ENCODE data around the gene RHOV. TPM values are rescaled to one million over a fixed set of nuclear protein-coding genes. Genes with fewer than 3 reads are reported as not detected.
A peak's percentile ranks its signal among the peaks of the same experiment; 100 is the strongest.

The RHOV gene
- total and polyA plus RNA-seq, 2 donors (not counting 1 experiment from before 2014, with no cell fraction given): not detected

DNA sequence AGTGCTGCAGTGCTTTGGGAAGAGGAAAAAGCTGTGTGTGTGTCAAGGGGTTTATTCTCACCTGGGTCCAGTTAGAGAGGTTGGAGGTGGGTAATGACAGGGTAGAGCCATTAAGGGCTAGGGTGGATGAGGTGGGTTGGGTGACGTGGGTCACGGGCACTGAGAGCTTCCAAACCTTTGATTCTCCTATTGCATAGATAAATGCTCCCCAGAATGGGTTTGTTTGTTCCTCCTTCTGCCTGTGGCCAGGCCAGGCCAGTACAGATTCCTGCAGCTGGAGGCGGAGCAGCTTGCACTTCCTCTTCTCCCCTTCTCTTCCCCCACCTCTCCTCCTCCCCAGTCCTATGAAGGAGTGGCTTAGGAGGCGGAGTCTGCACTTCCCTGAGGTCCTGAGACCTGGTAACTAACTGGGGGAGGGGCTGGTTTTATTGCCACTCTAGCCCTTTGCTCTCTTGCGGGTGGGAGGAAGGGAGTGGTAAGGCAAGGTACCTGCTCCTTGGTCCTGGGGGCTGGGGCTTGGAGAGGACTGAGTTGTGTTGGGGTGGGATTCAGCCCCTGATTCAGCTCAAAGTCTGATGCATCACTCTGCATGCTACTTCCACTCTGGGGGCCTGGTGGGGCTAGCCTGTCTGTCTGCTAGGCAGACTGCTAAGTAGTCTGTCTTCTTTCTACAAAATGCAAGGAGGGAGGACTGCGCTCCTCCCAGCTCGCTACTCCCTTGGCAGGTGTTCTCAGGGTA, 26.6 kb downstream of the RHOV start:
- Histone ChIP-seq H3K9ac (ENCODE audit: insufficient read depth, low read length) (no peak overlapping the region), H3K27me3 (ENCODE audit: control insufficient read depth, insufficient read depth, low read length) (peaks cover 34% of the 10 kb centered on the region), H3K9me3 (ENCODE audit: control insufficient read depth, insufficient read depth, low read depth, low read length) (no peaks in the 10 kb centered on the region), H3K27ac (ENCODE audit: insufficient read depth, low read length) (no peak overlapping the region), H3K4me3 (replicated peaks in 1 of 4; ENCODE audit: control extremely low read depth in 1 of 4, insufficient read depth in 1 of 4, low read depth in 3 of 4, low read length in 4 of 4) (no peak overlapping the region), H2AFZ (ENCODE audit: low read length) (no peak overlapping the region), H3K4me1 (ENCODE audit: control insufficient read depth, extremely low read depth, insufficient read depth, low read length) (no peaks in the 10 kb centered on the region), H3K36me3 (ENCODE audit: control insufficient read depth, insufficient read depth, low read length) (no peaks in the 10 kb centered on the region), H4K20me1 (ENCODE audit: control insufficient read depth, extremely low read depth, insufficient read depth, low read length) (no peaks in the 10 kb centered on the region), H3K4me2 (ENCODE audit: extremely low read depth, insufficient read depth, low read length) (no peak overlapping the region), H3K79me2 (ENCODE audit: control insufficient read depth, insufficient read depth, low read length) (no peaks in the 10 kb centered on the region)
- peak in 1 of 2 donors; percentile 36 for DNase-seq (ENCODE audit: low read depth in 2 of 2)
- TF ChIP-seq, protein P1, sequence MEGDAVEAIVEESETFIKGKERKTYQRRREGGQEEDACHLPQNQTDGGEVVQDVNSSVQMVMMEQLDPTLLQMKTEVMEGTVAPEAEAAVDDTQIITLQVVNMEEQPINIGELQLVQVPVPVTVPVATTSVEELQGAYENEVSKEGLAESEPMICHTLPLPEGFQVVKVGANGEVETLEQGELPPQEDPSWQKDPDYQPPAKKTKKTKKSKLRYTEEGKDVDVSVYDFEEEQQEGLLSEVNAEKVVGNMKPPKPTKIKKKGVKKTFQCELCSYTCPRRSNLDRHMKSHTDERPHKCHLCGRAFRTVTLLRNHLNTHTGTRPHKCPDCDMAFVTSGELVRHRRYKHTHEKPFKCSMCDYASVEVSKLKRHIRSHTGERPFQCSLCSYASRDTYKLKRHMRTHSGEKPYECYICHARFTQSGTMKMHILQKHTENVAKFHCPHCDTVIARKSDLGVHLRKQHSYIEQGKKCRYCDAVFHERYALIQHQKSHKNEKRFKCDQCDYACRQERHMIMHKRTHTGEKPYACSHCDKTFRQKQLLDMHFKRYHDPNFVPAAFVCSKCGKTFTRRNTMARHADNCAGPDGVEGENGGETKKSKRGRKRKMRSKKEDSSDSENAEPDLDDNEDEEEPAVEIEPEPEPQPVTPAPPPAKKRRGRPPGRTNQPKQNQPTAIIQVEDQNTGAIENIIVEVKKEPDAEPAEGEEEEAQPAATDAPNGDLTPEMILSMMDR (conservative IDR thresholded peaks at IDR 0.05 in 1 of 2, IDR thresholded peaks at IDR 0.05 in 1 of 2; ENCODE audit: low read depth in 1 of 2, low read length in 2 of 2): no peak
- TF ChIP-seq EZH2 (IDR thresholded peaks at IDR 0.05; ENCODE audit: low read length, missing control alignments): no peak

DNA sequence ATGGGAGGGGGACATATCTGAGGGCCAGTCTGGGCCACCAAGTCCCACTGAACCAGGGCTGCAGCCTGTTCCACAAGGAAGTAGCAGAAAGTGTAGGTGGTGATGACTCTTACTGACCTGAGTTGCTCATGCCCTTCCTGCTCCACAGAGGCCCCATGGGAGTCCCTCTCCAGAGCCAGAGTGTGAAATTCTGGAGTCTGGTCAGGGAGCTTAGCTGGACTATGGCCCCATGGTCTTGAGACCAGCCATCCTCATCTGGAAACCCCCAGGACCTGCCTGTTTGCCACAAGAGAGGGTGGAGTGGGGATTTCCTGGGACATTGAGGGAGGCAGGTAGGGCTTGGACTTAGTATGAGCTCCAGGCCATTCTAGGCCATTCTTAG, 27.2 kb downstream of the RHOV start:
- no peak overlapping the region for H3K9ac ChIP-seq (ENCODE audit: insufficient read depth, low read length)

DNA sequence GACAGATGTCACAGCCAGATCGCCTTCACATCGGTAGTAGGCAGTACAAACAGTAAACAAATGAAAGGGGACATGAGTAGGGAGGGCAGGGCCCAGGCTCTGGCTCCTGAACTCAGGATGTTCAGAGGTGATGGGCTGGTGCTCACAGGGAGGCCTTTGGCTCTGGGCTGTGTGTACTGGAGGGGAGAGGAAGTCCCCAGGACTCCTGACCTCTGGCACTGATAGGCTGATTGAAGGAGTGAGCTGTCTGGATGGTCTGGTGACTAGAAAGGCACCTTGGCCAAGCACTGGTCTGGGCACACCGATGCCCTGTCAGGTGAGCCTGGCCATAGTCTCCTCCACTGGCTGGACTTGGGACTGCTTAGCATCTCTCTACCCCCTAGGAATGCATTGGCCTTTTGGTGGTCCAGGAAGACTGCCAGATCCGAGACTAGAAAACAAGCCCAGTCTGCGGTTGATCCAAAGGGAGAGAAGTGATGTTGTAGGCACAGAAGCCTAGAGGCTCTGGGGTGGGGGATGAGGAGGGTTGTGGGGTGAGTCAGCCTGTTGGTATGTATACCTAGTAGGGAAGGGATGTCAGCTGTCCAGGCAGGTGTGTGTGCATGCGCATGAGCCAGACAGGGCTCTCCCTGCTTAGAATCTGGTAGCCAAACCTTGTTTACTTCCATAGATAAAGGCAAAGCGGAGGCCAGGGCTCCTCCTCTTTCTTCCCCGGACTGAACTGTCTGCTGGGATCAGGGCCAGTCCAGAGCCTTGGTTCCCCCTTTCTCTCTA, 28.3 kb downstream of the RHOV start:
- H3K27ac ChIP-seq (ENCODE audit: insufficient read depth, low read length): no peak overlapping the region
- no peak overlapping the region for H3K4me3 ChIP-seq (replicated peaks in 1 of 4; ENCODE audit: control extremely low read depth in 1 of 4, insufficient read depth in 1 of 4, low read depth in 3 of 4, low read length in 4 of 4)
- no peaks in the 10 kb centered on the region for H3K4me1 ChIP-seq (ENCODE audit: control insufficient read depth, extremely low read depth, insufficient read depth, low read length)
- H3K4me2 ChIP-seq (ENCODE audit: extremely low read depth, insufficient read depth, low read length): no peak overlapping the region
- no peaks in the 10 kb centered on the region for H3K36me3 ChIP-seq (ENCODE audit: control insufficient read depth, insufficient read depth, low read length)
- H3K27me3 ChIP-seq (ENCODE audit: control insufficient read depth, insufficient read depth, low read length): peaks cover 41% of the 10 kb centered on the region
- TF ChIP-seq, protein P1 (conservative IDR thresholded peaks at IDR 0.05 in 1 of 2, IDR thresholded peaks at IDR 0.05 in 1 of 2; ENCODE audit: low read depth in 1 of 2, low read length in 2 of 2): no peak
- no peak for TF ChIP-seq EZH2 (IDR thresholded peaks at IDR 0.05; ENCODE audit: low read length, missing control alignments)
- H2AFZ ChIP-seq (ENCODE audit: low read length): no peak overlapping the region
- no peaks in the 10 kb centered on the region for H3K9me3 ChIP-seq (ENCODE audit: control insufficient read depth, insufficient read depth, low read depth, low read length)
- H3K9ac ChIP-seq (ENCODE audit: insufficient read depth, low read length): no peak overlapping the region
- H3K79me2 ChIP-seq (ENCODE audit: control insufficient read depth, insufficient read depth, low read length): no peaks in the 10 kb centered on the region
- peak in 1 of 2 donors; percentile 30 for DNase-seq (ENCODE audit: low read depth in 2 of 2)
- H4K20me1 ChIP-seq (ENCODE audit: control insufficient read depth, extremely low read depth, insufficient read depth, low read length): no peaks in the 10 kb centered on the region

More for the DNA sequence above, 27.2 kb downstream of the RHOV start:
- DNase-seq (ENCODE audit: low read depth in 2 of 2): no peak
- H3K79me2 ChIP-seq (ENCODE audit: control insufficient read depth, insufficient read depth, low read length): no peaks in the 10 kb centered on the region
- H4K20me1 ChIP-seq (ENCODE audit: control insufficient read depth, extremely low read depth, insufficient read depth, low read length): no peaks in the 10 kb centered on the region
- TF ChIP-seq, protein P1 (conservative IDR thresholded peaks at IDR 0.05 in 1 of 2, IDR thresholded peaks at IDR 0.05 in 1 of 2; ENCODE audit: low read depth in 1 of 2, low read length in 2 of 2): no peak
- TF ChIP-seq EZH2 (IDR thresholded peaks at IDR 0.05; ENCODE audit: low read length, missing control alignments): no peak
- H3K9me3 ChIP-seq (ENCODE audit: control insufficient read depth, insufficient read depth, low read depth, low read length): no peaks in the 10 kb centered on the region
- peaks cover 38% of the 10 kb centered on the region for H3K27me3 ChIP-seq (ENCODE audit: control insufficient read depth, insufficient read depth, low read length)
- H3K4me1 ChIP-seq (ENCODE audit: control insufficient read depth, extremely low read depth, insufficient read depth, low read length): no peaks in the 10 kb centered on the region
- H3K4me3 ChIP-seq (replicated peaks in 1 of 4; ENCODE audit: control extremely low read depth in 1 of 4, insufficient read depth in 1 of 4, low read depth in 3 of 4, low read length in 4 of 4): no peak overlapping the region
- no peak overlapping the region for H2AFZ ChIP-seq (ENCODE audit: low read length)
- H3K36me3 ChIP-seq (ENCODE audit: control insufficient read depth, insufficient read depth, low read length): no peaks in the 10 kb centered on the region
- H3K4me2 ChIP-seq (ENCODE audit: extremely low read depth, insufficient read depth, low read length): no peak overlapping the region
- no peak overlapping the region for H3K27ac ChIP-seq (ENCODE audit: insufficient read depth, low read length)

Measured in fibroblast of lung (primary cell).